ENCODE data around the gene NISCH.
A peak's percentile ranks its signal among the peaks of the same experiment; 100 is the strongest.

NISCH gene

DNA sequence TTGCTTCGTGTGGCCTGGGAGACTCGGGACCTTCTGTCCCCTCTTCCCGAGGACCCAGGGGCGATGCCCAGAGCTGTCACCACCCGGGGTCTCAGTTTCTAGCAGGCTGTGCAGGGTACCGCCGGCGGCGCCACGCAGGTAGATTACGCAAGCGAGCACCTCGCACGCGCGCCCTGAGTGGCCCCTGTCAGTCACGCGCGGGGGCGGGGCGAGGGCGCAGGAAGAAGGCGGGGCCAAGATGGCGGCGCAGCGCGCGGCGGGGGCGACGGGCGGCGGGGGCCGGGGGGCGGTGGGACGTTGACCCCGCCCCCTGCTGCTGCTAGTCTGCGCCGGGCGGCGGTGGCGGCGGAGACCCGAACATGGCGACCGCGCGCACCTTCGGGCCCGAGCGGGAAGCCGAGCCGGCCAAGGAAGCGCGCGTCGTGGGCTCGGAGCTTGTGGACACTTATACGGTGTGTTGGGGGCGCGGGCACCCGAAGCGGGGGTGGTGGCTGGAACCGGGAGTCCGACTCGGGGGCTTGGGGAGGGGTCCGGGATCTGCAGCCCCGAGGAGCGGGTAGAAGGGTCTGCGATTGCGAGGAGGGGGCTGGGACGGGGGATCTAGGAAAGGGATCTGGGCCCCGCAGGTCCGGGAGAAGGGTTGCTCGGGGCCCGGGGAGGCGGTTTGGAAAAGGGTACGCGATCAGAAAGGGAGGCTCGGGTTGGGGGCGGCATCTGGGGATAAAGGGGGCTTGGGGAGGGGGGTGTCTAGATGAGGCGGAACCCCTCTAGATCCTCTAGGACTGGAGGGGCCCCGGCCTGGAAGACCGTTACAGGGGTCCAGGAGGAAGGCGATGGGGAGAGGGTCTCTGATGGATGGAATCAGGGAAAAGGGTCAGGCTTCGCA is at the start of gene NISCH:
TSS of gene NISCH (plus strand) at position 322 of the 886 bp plus-strand sequence. CDS start at position 360, 38 bp downstream.
- peak; percentile 47 for DNase-seq

DNA sequence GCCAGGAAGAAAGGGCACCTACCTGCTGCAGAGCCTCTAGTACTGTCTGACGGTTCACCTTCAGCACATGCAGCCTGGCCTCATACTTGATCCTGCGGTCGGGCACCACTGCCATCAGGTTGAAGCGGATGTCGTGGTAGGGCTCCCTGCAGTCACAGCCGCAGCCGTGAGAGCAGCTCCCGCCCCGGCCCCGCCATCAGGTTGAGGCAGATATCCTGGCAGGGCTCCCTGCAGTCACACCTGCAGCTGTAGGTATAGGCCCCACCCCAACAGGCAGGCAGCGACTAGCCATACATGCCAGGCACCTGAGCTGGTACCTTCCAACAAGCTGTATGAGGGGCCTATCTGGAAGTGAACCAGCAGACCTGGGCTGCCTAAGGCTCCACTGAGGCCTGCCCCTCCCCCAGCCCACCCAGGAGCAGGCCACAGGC is 49.2 kb upstream of the NISCH start:
- no peak for DNase-seq

GRCh38 chr3:52406791-52407510 is 48.5 kb upstream of the NISCH start:
- no peak for DNase-seq

DNA sequence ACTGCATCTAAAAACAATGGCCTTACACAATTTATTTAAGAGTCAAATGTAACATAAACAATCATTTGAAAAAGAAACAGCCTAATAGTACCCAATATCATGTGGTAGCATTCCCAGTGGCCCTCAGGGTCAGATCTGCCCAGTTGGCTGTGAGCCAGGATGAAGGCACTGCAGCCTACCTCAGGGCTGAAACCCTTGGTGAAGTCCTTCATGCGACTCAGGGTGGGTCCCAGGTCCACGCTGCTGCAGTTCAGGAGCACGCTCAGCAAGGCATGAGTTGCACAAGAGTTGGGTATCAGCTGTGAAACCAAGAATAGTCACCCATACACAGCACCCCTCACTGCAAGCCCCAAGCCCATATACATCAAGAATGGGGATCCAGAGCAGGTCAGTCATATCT is 47.6 kb upstream of the NISCH start:
- no peak for DNase-seq

- DNase-seq, result no peak
Observed at GRCh38 chr3:52408466-52408865, 46.9 kb upstream of the NISCH start.

- no peak for DNase-seq
Observed at GRCh38 chr3:52415800-52416199, 39.6 kb upstream of the NISCH start.

GRCh38 chr3:52420388-52420787 is 35.0 kb upstream of the NISCH start:
- no peak for DNase-seq

DNA sequence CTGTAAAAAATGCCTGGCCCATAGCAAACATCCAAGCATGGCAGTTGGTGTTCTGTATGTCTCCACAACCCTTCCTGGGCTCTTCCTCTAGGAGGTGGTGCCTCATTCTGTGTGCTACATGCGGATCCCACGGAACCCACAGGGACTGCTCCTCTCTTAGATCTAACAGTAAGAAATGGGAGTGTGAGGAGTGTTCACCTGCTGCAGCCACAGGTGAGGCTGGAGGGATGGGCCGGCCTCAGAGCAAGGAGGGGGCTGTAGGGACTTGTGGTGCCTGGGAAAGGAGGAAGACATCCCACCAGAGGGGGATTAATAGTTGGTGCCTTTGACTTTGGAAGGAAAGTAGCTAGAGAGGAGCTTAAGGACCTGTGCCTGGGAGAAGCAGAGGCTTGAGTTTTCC is 32.7 kb upstream of the NISCH start:
- DNase-seq, result no peak

DNA sequence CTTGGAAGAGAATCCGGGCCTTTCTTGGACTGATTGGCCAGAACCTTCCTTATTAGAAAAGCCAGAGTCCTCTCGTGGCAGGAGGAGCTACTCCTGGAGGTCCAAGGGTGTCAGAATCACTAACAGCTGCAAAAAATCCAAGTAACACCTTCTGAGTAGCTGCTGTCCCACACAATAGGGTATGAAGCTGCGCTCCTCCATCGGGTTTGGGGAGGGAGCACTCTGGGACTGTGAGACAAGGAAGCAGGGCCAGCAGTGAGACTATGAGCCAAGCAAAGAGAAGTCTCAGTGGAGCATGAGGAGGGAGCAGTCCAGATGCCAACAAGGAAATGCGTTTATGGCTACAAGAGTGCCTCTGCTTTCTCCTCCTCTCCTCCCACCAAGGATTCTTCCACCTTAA is 32.2 kb upstream of the NISCH start:
- no peak for DNase-seq

GRCh38 chr3:52428151-52429005 is 27.0 kb upstream of the NISCH start:
- no peak for DNase-seq

GRCh38 chr3:52429031-52429430 is 26.4 kb upstream of the NISCH start:
- DNase-seq, result no peak

DNA sequence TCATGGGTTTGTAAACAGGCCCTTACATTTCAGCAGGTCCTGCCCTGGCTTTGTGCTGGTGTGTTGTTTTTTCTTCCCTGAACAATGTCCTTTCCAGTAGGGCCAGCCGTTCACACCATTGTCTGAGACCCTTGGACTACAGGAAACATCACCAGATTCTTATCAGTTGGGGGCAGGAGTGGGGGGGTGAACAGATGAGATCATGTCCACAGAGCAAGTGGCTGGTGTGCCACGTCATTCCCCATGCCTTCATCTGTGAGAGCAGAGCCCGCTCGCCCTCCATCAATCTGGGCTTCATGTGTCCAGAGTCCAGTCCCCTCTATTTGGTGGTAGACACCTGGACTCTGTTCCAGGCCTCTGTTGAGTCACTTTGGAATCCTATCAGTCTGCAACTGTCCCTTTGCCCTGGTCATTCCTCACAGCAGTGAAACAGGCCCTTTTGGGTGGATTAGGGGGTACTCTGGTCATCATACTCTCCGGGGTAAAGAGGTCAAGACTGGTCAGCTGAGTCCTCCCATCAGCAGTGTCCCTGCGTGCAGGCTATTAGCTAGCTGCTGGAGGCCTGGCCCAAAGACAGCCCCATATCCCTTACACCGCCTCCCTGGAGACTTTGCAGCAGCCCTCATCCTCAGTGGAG is 25.5 kb upstream of the NISCH start:
- DNase-seq, result no peak

GRCh38 chr3:52430416-52430810 is 25.0 kb upstream of the NISCH start:
- DNase-seq, result no peak

- no peak for DNase-seq
Observed at GRCh38 chr3:52431459-52432223, 23.8 kb upstream of the NISCH start.

DNA sequence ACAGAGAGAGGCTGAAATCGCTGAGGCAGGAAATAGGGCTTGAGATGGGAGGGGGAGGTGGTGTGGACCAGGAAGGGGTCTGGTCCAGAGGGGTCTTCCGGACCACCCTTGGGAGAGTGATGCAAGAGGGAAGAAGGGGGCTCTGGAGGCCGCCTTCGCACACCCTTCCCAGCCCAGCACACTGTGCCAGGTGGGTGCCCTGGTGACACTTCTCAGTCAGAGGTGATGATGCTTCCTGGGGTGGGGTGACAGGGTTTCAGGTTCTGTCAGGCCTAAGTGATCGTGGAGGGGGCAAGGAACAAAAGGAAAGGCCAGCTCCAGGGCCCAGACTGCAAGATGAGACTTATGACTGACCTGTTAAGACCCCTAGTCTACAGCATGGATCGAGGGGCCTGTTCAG is 23.2 kb upstream of the NISCH start:
- no peak for DNase-seq

- DNase-seq, result no peak
Observed at GRCh38 chr3:52432691-52433141, 22.7 kb upstream of the NISCH start.

- DNase-seq, result no peak
Observed at GRCh38 chr3:52433328-52433995, 21.9 kb upstream of the NISCH start.

DNA sequence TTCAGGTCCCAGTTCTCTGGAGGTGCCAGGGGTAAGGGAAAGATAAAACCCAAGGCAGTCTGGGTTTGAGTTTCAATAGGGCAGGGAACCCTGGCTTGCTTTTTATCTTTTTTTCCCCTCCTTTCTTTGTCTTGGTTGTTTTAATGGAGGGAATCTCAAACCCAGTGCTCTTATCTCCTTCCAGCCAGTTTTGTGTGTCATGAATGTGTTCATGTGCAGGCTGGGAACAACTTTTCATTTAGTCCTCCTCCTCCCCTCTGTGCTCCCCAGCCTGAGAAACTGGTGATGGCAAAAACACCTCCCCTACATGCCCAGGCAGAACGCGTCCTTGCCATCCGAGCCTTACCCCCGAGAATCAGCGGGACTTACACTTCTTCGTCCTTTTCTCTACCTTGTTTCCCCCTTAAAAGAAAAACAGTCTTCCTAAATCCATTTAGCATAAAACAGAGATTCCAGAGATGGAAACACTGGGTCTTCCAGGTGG is 21.4 kb upstream of the NISCH start:
- DNase-seq, result no peak

GRCh38 chr3:52434491-52435115 is 20.8 kb upstream of the NISCH start:
- no peak for DNase-seq

All from NCI-H510A (cell line).